Activated CD8-positive, alpha-beta memory T cell treated with anti-CD3 and anti-CD28 coated beads, Interleukin-2, amount 50 U/mL, for 24 hours (primary cell): ENCODE measurements around the gene TRIP4.
A peak's percentile ranks its signal among the peaks of the same experiment; 100 is the strongest.
"Not testable (repeated sequence)": the region's sequence is repeated elsewhere in the genome, so short reads cannot be mapped to it uniquely, and the experiment has no call there.

Source experiments
- DNase-seq: peaks from one replicate; pipeline ENCODE4 v3.0.0-alpha.2; 2020; ENCODE audit errors: extremely low read depth

Gene TRIP4

DNA sequence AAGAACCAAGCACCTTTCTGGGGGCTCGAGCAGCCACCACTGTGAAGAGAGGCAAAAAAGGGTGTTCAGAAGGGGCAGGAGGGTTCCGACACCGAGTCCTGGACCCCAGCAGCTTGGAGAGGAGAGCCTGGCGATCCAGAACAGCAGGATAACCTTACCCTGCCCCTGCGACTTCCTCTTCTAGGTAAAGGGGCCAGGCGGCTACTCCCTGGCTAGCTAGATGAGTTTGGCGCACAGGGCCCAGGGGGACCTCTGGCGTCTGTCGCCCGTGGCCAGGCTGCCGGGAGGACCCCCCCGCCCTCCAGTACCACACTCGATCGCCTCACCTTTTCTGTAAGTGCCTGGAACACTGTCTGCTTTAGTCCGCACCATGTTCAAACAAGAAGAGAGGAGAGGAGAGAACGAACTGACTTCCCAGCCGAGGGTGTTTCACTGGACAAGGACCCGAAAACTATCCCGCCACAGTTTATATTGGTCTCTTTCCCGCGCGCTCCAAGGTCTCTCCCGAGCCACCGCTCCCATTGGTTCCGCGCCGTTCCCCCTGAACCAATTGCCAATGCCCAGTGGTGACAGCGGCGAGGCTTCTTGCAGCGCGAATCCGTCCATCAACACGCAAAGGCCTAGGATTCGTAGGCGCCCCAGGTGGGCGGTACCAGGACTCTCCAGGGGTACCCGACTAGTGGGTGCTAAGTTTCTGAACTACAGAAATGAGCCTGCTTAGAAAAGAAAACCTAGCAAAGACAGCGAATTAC lies 6.5 kb upstream of the TRIP4 start, which contains the start of gene PCLAF:
TSS of gene PCLAF (minus strand) at position 442 of the 752 bp plus-strand sequence. CDS start at position 372, 70 bp downstream.
- peak; percentile 89 for DNase-seq

- DNase-seq: no peak
Measured at GRCh38 chr15:64383760-64384159, 3.9 kb upstream of the TRIP4 start.

- DNase-seq: no peak
Measured at GRCh38 chr15:64386291-64386690, 1.3 kb upstream of the TRIP4 start.

- DNase-seq: no peak
Measured at GRCh38 chr15:64389036-64389435, 1.4 kb downstream of the TRIP4 start.

GRCh38 chr15:64392471-64392870 lies 4.8 kb downstream of the TRIP4 start:
- not testable (repeated sequence) for DNase-seq

DNA sequence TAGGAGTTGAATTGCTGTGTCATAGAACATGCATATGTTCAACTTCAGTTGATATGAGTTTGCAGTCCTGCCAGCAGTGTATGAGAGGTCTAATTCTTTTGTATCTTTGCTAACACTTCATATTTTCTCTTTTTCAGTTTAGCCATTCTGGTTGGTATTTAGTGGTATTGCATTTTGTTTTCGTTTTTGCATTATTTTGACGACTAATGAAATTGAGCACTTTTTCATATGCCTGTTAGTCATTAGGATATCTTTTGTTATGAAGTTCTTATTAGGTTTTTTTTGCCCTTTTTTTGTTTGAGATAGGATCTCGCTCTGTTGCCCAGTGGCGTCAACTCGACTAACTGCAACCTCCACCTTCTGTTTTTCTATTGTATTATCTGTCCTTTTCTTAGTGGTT lies 9.2 kb downstream of the TRIP4 start:
- DNase-seq: no peak

- DNase-seq: no peak
Measured at GRCh38 chr15:64398575-64398974, 10.9 kb downstream of the TRIP4 start.

DNA sequence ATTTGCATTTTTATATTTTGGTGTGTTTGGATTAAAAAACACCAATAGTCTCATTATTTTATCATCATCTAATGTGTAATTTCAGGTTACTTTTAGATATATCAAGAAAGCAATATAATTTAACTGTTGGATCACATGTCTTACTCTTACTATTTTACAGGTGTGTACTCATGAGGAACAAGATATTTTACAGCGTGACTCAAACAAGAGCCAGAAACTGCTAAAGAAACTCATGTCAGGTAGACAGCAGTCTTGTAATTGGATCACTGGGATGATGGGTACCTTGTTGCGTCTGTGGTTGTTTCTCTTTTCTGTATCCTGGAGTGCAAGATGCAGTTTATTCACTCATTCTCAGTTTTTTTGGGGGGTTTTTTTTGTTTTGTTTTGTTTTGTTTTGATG lies 12.9 kb downstream of the TRIP4 start:
- DNase-seq: no peak

DNA sequence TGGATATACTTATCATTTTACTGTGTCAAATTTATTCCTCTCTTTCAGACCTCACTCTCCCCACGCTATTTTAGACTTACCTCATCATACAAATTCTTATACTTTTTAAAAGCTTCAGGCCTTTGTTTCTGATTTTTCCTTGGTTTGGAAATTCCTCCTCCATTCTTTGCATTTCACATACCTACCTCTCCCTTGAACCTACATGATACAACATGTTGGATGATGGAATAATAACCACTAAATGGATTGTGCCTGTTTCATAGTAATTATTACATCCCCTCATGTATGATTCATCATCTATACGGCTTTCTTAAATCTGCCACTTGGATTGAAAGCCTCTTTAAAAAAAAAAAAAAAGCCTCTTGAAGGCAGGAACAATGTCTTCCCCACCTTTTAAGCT lies 24.6 kb downstream of the TRIP4 start:
- no peak for DNase-seq

DNA sequence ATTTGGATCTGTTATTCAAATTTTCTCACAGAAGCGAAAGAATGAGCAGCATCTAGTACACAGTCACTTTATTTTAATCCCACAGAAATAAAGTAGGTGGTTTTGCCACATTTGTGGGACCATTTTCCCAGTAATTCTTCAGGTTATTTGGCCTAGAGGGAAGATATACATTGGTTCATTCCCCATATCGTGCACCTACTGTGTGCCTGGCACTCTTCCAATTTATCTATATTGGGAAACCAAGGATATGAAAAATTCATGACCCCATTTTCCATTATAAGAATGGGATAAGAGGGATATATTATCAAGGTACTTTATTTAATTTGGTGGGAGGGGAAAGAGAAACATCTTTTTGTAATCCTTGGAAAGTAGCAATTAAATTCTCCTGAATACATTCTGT lies 35.1 kb downstream of the TRIP4 start:
- DNase-seq: no peak

DNA sequence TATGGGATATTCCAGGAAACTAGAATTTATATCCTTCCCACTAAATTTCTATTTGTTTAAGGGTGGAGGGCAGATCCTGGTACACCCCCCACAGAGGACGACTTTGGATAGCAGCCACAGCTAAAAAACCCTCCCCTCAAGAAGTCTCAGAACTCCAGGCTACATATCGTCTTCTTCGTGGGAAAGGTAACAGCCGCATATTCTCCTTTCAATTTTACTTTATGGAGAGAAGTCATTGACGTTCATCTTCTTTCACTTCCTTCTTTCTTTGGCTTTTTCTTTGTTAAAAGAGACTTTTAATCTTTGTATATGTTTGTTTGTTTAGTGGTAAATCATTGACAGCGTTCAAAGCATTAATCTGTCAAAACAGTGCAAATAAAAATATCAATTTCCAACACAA lies 36.3 kb downstream of the TRIP4 start:
- no peak for DNase-seq

GRCh38 chr15:64425221-64425620 lies 37.6 kb downstream of the TRIP4 start:
- DNase-seq: no peak

- no peak for DNase-seq
Measured at GRCh38 chr15:64426845-64427465, 39.3 kb downstream of the TRIP4 start.

DNA sequence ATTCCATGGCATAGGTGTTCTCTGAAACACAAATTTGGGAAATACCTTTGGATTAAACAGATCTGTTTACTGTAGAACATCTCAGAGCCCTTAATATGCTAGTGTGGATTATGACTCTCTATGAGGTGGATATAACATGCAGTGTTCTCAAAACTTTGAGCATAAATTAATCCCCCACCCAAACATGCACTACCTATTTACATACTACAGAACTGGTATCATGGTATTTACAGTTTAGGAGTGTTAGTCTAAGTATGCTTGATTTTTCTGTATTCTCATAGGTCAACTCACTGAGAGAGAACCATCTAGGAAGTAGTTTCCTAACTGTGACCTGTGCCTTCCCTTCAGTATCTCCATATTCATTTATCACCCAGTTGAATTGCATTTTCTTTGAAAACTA lies 41.8 kb downstream of the TRIP4 start:
- DNase-seq: no peak

DNA sequence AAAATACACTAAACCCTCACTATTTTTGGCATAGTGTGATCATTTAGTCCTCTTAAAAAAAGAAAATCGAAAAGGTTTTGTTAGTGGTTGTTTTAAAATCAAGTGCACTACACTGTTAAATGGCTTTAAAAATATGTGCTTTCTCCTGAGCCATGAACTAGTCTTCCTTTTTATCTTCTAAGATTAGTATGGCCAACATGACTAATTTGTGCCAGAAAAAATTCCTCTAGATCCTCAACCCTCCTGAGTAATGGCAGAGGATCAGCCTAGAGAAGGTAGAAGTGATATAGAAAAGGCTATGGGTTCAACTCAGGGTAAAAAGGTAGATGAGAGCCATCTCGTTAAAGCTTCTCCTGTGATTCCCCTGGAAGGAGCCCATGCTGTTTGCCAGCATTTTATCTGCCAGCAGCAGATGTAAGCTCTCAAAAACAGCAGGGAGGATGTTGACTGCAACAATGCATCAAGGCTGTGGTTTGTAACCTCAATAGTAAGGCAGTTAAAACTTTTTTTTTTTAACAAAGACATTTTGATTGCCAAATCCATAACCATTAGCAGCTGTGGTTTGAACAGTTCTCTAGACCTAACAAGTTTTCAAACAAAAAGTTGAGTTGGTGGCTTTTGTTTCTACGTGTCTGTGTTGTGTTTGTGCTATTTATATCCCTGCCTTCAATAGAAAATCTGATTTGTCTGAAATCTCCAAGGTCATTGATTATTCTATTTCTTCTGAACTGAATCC lies 42.5 kb downstream of the TRIP4 start:
- no peak for DNase-seq

DNA sequence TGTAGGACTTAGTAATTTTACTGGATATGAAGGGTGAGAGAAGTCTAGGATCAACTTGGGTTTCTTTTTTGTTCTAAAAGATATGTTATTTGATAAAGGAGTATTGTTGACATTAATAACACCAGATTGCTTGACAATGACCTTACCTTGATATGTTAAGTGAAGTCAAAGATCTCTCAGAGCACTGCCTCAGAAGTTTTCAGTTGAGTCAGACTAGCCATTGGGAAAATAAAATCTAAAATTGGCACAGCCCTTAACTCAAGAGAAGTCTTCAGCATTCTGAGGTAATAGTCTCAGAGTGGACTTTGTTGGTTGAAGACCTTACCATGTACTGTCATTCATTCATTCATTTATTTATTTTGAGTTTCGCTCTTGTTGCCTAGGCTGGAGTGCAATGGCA lies 50.3 kb downstream of the TRIP4 start:
- DNase-seq: no peak

GRCh38 chr15:64438653-64439447 lies 51.2 kb downstream of the TRIP4 start:
- DNase-seq: no peak

- no peak for DNase-seq
Measured at GRCh38 chr15:64441852-64442251, 54.2 kb downstream of the TRIP4 start.

GRCh38 chr15:64443016-64443415 lies 55.4 kb downstream of the TRIP4 start:
- DNase-seq: no peak

- DNase-seq: no peak
Measured at GRCh38 chr15:64443747-64444621, 56.3 kb downstream of the TRIP4 start.

DNA sequence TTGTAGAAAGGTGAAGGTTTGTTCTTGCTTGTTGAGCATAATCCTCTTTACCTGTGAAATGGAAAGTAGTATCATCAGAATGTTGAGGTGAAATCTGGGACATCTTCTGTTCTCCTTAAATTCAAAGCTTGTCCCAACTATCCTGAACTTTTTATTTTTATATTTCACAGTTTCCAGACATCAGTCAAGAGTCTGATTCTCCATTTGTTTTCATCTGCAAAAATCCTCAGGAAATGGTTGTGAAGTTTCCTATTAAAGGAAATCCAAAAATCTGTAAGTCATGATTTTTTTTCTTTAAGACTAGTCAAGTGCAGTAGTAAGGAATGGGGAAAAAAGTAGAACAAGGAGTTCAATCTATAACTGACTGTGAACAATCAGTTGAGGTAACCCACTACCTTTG lies 57.2 kb downstream of the TRIP4 start:
- DNase-seq: no peak
